HCT116 (cell line): ENCODE data around the gene APBA1. TPM values are rescaled to one million over a fixed set of nuclear protein-coding genes. Genes with fewer than 3 reads are reported as not detected.

ENCODE experiments used
- ATAC-seq: fragments of 200-7000 bp; cut with Tn5 transposase; 2 replicates; pipeline ENCODE4 v1.9.1; 2020; ENCODE audit warnings: mild to moderate bottlenecking, moderate library complexity
- BruUV-seq: library from RNA; stranded (reverse); fragments of 400-500 nt; replicated peaks from 2 replicates; lab custom pipeline; 2021; lab: Mats Ljungman, UMichigan
- CTCF ChIA-PET: fragments of 300-600 bp; sonication (Branson Sonifier 250); formaldehyde crosslinking; loops from one replicate; lab custom pipeline; 2021; ENCODE audit warnings: antibody characterized with exemption; lab: Charles Lee
- POLR2A ChIA-PET: fragments of 300-600, 350-600 bp; sonication (Branson Sonifier 250); formaldehyde crosslinking; loops from one replicate; lab custom pipeline; 2021; ENCODE audit warnings: antibody characterized with exemption; lab: Charles Lee
- RAD21 ChIA-PET, 2 experiments: fragments of 300-600 bp; sonication (Branson Sonifier 250); formaldehyde crosslinking; loops; one replicate each; lab custom pipeline; 2023; ENCODE audit warnings: low total read pairs in 2 of 2; ENCODE audit not compliant: uncharacterized antibody in 2 of 2, unreplicated experiment in 2 of 2, low non-redundant PET in 1 of 2; lab: Charles Lee
- DNase-seq: peaks from one replicate; pipeline ENCODE4 v3.0.0-alpha.2; 2010; ENCODE audit warnings: low read depth, low spot score
- H2AFZ ChIP-seq: fragments of 200-600 bp; shearing (Covaris generic), sonication (generic); 2 replicates; pipeline ENCODE4 v1.6.1; 2017; ENCODE audit warnings: low read depth, mixed run types, mixed read lengths, antibody characterized with exemption, low read length; ENCODE audit not compliant: poor library complexity, severe bottlenecking
- H3K27ac ChIP-seq: 2 replicates; pipeline ENCODE4 v1.5.1; 2012; ENCODE audit warnings: low read depth, low read length
- H3K27me3 ChIP-seq: fragments of 200-600 bp; sonication (generic); 2 replicates; pipeline ENCODE4 v1.6.1; 2016; ENCODE audit warnings: mixed run types, low read length, mixed read lengths; ENCODE audit not compliant: insufficient read depth
- H3K36me3 ChIP-seq, 2 experiments: fragments of 200-500 bp in 1 of 2; fragments of 200-600 bp in 1 of 2; sonication (Bioruptor generic) in 1 of 2; sonication (generic) in 1 of 2; 2 replicates each; pipeline versions ENCODE4 v1.5.1 to v1.6.1; 2014 to 2016; ENCODE audit warnings: low read length in 2 of 2, inconsistent platforms in 1 of 2, mixed read lengths in 1 of 2, mixed run types in 1 of 2; ENCODE audit not compliant: insufficient read depth in 2 of 2, control insufficient read depth in 1 of 2
- H3K4me1 ChIP-seq, 2 experiments: fragments of 200-600 bp in 1 of 2; sonication (generic) in 1 of 2; 2 replicates each; pipeline versions ENCODE4 v1.5.1 to v1.6.1; 2012 to 2017; ENCODE audit warnings: low read length in 2 of 2, inconsistent platforms in 1 of 2, mild to moderate bottlenecking in 1 of 2, mixed read lengths in 1 of 2, mixed run types in 1 of 2, moderate library complexity in 1 of 2; ENCODE audit not compliant: insufficient read depth in 2 of 2, control insufficient read depth in 1 of 2
- H3K4me2 ChIP-seq: fragments of 200-600 bp; sonication (generic); 2 replicates; pipeline ENCODE4 v1.6.1; 2017; ENCODE audit warnings: mixed run types, low read length, mixed read lengths
- H3K4me3 ChIP-seq, 2 experiments: fragments of 200-600 bp in 1 of 2; sonication (generic) in 1 of 2; replicated peaks in 1 of 2; 2 replicates each; pipeline ENCODE4 v1.5.1; 2011 to 2016; ENCODE audit warnings: low read length in 2 of 2, control low read depth in 1 of 2, low read depth in 1 of 2, mild to moderate bottlenecking in 1 of 2, mixed read lengths in 1 of 2, mixed run types in 1 of 2
- H3K79me2 ChIP-seq: fragments of 200-600 bp; sonication (generic); 2 replicates; pipeline ENCODE4 v1.6.1; 2017; ENCODE audit warnings: mild to moderate bottlenecking, mixed run types, low read length, moderate library complexity, mixed read lengths; ENCODE audit not compliant: insufficient read depth
- H3K9ac ChIP-seq: fragments of 200-600 bp; sonication (generic); 2 replicates; pipeline ENCODE4 v1.6.1; 2016; ENCODE audit warnings: low read length, mixed read lengths
- H3K9me2 ChIP-seq: fragments of 200-600 bp; sonication (generic), shearing (Covaris generic); 2 replicates; pipeline ENCODE4 v1.6.1; 2017; ENCODE audit warnings: mixed run types, mild to moderate bottlenecking, moderate library complexity; ENCODE audit not compliant: insufficient read depth
- H3K9me3 ChIP-seq, 2 experiments: fragments of 200-500 bp in 1 of 2; fragments of 200-600 bp in 1 of 2; sonication (Bioruptor generic) in 1 of 2; sonication (generic) in 1 of 2; 2 replicates each; pipeline ENCODE4 v1.6.1; 2014 to 2017; ENCODE audit warnings: low read length in 2 of 2, mixed read lengths in 2 of 2, inconsistent platforms in 1 of 2, low read depth in 1 of 2, mild to moderate bottlenecking in 1 of 2, mixed run types in 1 of 2, moderate library complexity in 1 of 2; ENCODE audit not compliant: control insufficient read depth in 1 of 2, insufficient read depth in 1 of 2
- H4K20me1 ChIP-seq: fragments of 200-600 bp; sonication (generic), shearing (Covaris generic); 2 replicates; pipeline ENCODE4 v1.6.1; 2017; ENCODE audit warnings: mixed run types, mild to moderate bottlenecking, moderate library complexity; ENCODE audit not compliant: insufficient read depth
- CEBPB ChIP-seq: IDR thresholded peaks from 2 replicates; pipeline ENCODE4 v1.6.1; 2012; ENCODE audit warnings: low read depth
- ELF1 ChIP-seq: IDR thresholded peaks from 2 replicates; pipeline ENCODE4 v1.6.1; 2012; ENCODE audit warnings: low read depth, borderline replicate concordance
- EZH2phosphoT487 ChIP-seq: fragments of 200-600 bp; IDR thresholded peaks from 2 replicates; pipeline ENCODE4 v1.6.1; 2018; ENCODE audit warnings: antibody characterized with exemption, borderline replicate concordance
- RAD21 ChIP-seq: IDR thresholded peaks from 2 replicates; pipeline ENCODE4 v1.6.1; 2012; ENCODE audit warnings: low read depth, mild to moderate bottlenecking
- SIN3A ChIP-seq: IDR thresholded peaks from 2 replicates; pipeline ENCODE4 v1.6.1; 2012; ENCODE audit warnings: low read depth
- intact Hi-C: fragments of 100-400 bp; cut with micrococcal nuclease; formaldehyde crosslinking; loops from 2 replicates; pipeline ENCODE4 v1.10.0; 2022
- total RNA-seq: library from RNA; stranded (reverse); gene quantifications from one replicate; pipeline ENCODE4 v1.2.1, GENCODE V29; 2021; ENCODE audit not compliant: unreplicated experiment
- TF ChIP-seq, protein P1 (sequence below): IDR thresholded peaks from 2 replicates; pipeline ENCODE4 v1.6.1; 2011; ENCODE audit warnings: mild to moderate bottlenecking, low read length, moderate library complexity; ENCODE audit not compliant: insufficient replicate concordance; ENCODE audit errors: extremely low read depth
- TF ChIP-seq, protein P2 (sequence below): IDR thresholded peaks from 2 replicates; pipeline ENCODE4 v1.6.1; 2012; ENCODE audit warnings: low read depth
- TF ChIP-seq, protein P3 (sequence below), 3 experiments: fragments of 200-600 bp in 1 of 3; sonication (generic) in 1 of 3; IDR thresholded peaks in 2 of 3; conservative IDR thresholded peaks in 1 of 3; 2 replicates each; pipeline ENCODE4 v1.5.1; 2012 to 2017; ENCODE audit warnings: low read depth in 2 of 3, low read length in 2 of 3, antibody characterized with exemption in 1 of 3, borderline replicate concordance in 1 of 3, control low read depth in 1 of 3, mild to moderate bottlenecking in 1 of 3, mixed read lengths in 1 of 3, mixed run types in 1 of 3, moderate library complexity in 1 of 3; ENCODE audit not compliant: insufficient read depth in 1 of 3

The APBA1 gene
- total RNA-seq, 1 experiment from 2014 or later: 0.20 TPM

DNA sequence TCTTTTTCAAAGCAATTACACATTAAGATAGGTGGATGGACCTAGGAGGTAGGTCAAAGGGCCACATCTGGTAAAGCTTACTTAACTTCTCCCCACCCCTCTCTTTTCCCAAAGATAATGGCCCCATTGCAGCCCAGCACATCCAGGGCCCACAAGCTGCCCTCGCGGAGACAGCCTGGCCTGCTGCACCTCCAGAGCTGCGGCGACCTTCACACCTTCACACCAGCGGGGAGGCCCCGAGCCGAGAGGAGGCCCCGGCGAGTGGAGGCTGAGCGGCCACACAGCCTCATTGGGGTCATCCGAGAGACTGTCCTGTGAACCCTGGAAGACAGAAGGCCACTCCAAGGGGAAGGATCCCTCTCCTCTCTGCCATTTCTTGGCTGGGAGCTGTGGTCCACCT, 280.7 kb downstream of the APBA1 start:
- Histone ChIP-seq H3K4me1 (no peaks in the 10 kb centered on the region), H3K4me3 (no peak overlapping the region), H3K9ac (no peak overlapping the region), H3K36me3 (no peaks in the 10 kb centered on the region), H3K9me2 (no peaks in the 10 kb centered on the region), H3K4me2 (no peak overlapping the region), H4K20me1 (no peaks in the 10 kb centered on the region), H3K27ac (no peak overlapping the region), H3K27me3 (peaks cover 3% of the 10 kb centered on the region; the same call in 1 of the 2 replicates), H3K79me2 (no peaks in the 10 kb centered on the region), H2AFZ (no peak overlapping the region), H3K9me3 (no peaks in the 10 kb centered on the region)
- TF ChIP-seq ELF1 (no peak), EZH2phosphoT487 (no peak), SIN3A (no peak), RAD21 (no peak)
- TF ChIP-seq, protein P1, sequence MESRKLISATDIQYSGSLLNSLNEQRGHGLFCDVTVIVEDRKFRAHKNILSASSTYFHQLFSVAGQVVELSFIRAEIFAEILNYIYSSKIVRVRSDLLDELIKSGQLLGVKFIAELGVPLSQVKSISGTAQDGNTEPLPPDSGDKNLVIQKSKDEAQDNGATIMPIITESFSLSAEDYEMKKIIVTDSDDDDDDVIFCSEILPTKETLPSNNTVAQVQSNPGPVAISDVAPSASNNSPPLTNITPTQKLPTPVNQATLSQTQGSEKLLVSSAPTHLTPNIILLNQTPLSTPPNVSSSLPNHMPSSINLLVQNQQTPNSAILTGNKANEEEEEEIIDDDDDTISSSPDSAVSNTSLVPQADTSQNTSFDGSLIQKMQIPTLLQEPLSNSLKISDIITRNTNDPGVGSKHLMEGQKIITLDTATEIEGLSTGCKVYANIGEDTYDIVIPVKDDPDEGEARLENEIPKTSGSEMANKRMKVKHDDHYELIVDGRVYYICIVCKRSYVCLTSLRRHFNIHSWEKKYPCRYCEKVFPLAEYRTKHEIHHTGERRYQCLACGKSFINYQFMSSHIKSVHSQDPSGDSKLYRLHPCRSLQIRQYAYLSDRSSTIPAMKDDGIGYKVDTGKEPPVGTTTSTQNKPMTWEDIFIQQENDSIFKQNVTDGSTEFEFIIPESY: no peak
- BruUV-seq: no TSS peak
- ChIA-PET POLR2A (no interaction called here), CTCF (no interaction called here), RAD21 (no interaction called here)
- ATAC-seq (no peak), DNase-seq (no peak)
- intact Hi-C loops: no loop called here

DNA sequence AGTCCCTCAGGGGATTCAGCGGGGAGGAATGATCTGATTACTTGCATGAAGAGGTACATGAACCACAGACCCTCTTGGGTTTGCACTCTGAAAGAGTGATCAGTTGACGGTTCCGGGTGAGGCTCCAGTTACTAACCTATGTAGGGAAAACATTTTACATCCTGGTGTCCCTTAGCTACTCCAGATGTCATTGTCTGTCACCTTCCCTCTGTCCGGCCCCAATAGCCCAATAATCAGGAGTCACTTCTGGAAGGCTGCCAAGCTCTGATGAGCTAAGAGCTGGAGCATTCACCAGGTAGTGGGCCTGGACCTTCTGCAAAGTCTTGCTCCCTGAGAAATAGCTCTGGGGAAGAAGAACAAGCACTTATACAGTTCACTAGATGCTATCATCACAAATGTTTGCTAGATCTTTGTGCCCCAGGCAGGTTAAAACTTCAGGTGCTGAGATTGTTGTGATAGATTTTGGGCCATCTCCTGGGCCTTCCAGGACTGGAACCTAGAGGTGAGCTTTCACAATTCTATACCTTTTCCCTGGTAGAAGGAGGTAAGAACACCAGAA, 282.7 kb downstream of the APBA1 start:
- H3K4me2 ChIP-seq: no peak overlapping the region
- H2AFZ ChIP-seq: no peak overlapping the region
- POLR2A ChIA-PET: no interaction called here
- H3K4me1 ChIP-seq: no peaks in the 10 kb centered on the region
- no peaks in the 10 kb centered on the region for H3K9me2 ChIP-seq
- TF ChIP-seq, protein P2, sequence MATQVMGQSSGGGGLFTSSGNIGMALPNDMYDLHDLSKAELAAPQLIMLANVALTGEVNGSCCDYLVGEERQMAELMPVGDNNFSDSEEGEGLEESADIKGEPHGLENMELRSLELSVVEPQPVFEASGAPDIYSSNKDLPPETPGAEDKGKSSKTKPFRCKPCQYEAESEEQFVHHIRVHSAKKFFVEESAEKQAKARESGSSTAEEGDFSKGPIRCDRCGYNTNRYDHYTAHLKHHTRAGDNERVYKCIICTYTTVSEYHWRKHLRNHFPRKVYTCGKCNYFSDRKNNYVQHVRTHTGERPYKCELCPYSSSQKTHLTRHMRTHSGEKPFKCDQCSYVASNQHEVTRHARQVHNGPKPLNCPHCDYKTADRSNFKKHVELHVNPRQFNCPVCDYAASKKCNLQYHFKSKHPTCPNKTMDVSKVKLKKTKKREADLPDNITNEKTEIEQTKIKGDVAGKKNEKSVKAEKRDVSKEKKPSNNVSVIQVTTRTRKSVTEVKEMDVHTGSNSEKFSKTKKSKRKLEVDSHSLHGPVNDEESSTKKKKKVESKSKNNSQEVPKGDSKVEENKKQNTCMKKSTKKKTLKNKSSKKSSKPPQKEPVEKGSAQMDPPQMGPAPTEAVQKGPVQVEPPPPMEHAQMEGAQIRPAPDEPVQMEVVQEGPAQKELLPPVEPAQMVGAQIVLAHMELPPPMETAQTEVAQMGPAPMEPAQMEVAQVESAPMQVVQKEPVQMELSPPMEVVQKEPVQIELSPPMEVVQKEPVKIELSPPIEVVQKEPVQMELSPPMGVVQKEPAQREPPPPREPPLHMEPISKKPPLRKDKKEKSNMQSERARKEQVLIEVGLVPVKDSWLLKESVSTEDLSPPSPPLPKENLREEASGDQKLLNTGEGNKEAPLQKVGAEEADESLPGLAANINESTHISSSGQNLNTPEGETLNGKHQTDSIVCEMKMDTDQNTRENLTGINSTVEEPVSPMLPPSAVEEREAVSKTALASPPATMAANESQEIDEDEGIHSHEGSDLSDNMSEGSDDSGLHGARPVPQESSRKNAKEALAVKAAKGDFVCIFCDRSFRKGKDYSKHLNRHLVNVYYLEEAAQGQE: no peak
- TF ChIP-seq ELF1: no peak
- no peak for TF ChIP-seq CEBPB
- no peak for TF ChIP-seq EZH2phosphoT487
- TF ChIP-seq, protein P3, sequence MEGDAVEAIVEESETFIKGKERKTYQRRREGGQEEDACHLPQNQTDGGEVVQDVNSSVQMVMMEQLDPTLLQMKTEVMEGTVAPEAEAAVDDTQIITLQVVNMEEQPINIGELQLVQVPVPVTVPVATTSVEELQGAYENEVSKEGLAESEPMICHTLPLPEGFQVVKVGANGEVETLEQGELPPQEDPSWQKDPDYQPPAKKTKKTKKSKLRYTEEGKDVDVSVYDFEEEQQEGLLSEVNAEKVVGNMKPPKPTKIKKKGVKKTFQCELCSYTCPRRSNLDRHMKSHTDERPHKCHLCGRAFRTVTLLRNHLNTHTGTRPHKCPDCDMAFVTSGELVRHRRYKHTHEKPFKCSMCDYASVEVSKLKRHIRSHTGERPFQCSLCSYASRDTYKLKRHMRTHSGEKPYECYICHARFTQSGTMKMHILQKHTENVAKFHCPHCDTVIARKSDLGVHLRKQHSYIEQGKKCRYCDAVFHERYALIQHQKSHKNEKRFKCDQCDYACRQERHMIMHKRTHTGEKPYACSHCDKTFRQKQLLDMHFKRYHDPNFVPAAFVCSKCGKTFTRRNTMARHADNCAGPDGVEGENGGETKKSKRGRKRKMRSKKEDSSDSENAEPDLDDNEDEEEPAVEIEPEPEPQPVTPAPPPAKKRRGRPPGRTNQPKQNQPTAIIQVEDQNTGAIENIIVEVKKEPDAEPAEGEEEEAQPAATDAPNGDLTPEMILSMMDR (IDR thresholded peaks at IDR 0.05 in 2 of 3, conservative IDR thresholded peaks at IDR 0.05 in 1 of 3; ENCODE audit: borderline replicate concordance in 1 of 3, insufficient read depth in 1 of 3, low read depth in 2 of 3, low read length in 2 of 3): no peak
- intact Hi-C loops: no loop called here
- no peaks in the 10 kb centered on the region for H3K79me2 ChIP-seq
- CTCF ChIA-PET: no interaction called here
- RAD21 ChIA-PET: interaction anchor here in 1 of 2 experiments (0.6 kb wide), 1 partner anchor 333 kb away, joined by 3 read pairs; no protein-coding TSS in a partner anchor
- DNase-seq (no peak), ATAC-seq (no peak)
- H3K9me3 ChIP-seq: no peaks in the 10 kb centered on the region
- BruUV-seq: no TSS peak
- H4K20me1 ChIP-seq: no peaks in the 10 kb centered on the region
- no peak overlapping the region for H3K27ac ChIP-seq
- H3K9ac ChIP-seq: no peak overlapping the region
- H3K4me3 ChIP-seq: no peak overlapping the region
- no peaks in the 10 kb centered on the region for H3K36me3 ChIP-seq
- H3K27me3 ChIP-seq: peaks cover 3% of the 10 kb centered on the region; the same call in 1 of the 2 replicates
